Retinal pigment epithelial cell (primary cell): ENCODE data around the gene AMPD3.

Experiments
- DNase-seq: peaks from one replicate; pipeline ENCODE4 v3.0.0-alpha.2; 2010; ENCODE audit warnings: low read depth
- H3K4me3 ChIP-seq: 2 replicates; pipeline ENCODE4 v1.5.1; 2011; ENCODE audit warnings: mild to moderate bottlenecking, low read length, control low read depth, moderate library complexity
- CTCF ChIP-seq: conservative IDR thresholded peaks from 2 replicates; pipeline ENCODE4 v1.5.1; 2011; ENCODE audit warnings: low read depth, low read length, control low read depth, inconsistent platforms

Gene AMPD3

GRCh38 chr11:10544491-10545465 is 89.7 kb downstream of the AMPD3 start:
- no peak for TF ChIP-seq CTCF
- no peak for DNase-seq
- H3K4me3 ChIP-seq: no peak overlapping the region

- no peak overlapping the region for H3K4me3 ChIP-seq
- DNase-seq: no peak
- TF ChIP-seq CTCF: no peak
Observed at GRCh38 chr11:10550503-10551289, 95.6 kb downstream of the AMPD3 start.

- H3K4me3 ChIP-seq: no peak overlapping the region
- no peak for DNase-seq
- no peak for TF ChIP-seq CTCF
Observed at GRCh38 chr11:10551290-10551592, 96.2 kb downstream of the AMPD3 start.

DNA sequence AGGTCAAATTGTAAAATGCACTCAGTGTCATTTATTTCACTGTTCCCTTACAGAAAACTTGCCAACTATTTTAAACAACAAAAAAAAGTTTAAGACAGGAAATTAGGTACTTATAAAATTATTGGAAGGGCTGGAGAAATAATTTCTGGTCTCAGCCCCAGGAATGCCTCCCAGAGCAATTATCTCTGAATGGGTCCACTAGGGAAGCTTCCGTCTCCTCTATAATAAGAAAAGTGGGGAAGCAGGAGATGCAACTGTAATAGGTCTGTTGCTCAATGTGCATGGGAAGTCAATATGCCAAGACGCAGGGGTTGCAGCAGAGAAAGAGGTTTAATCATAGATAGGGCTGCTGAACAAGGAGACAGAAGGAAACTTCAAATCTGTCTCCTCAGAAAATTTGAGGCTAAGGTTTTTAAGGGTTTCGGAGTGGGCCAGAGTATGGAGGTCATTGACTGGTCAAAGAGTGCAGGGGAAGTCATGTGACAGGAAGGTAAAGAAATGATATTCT is 96.8 kb downstream of the AMPD3 start:
- no peak for TF ChIP-seq CTCF
- no peak for DNase-seq
- H3K4me3 ChIP-seq: no peak overlapping the region

DNA sequence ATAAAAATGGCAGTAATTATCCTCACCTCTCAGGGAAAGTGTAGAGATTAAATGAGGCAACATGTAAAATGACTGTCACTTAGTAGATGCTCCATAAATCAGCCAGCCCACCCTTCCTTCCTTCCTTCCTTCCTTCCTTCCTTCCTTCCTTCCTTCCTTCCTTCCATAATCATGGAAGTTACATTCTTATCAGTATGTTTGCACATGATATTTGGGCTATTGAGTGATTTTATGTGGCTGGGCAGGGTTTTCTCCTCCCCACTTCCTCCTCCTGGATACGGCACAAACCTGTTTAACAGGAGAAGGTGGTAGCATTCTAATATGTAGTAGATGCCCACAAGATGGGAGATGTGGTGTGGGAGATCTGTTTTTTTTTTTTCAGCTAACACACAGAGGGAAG is 101.5 kb downstream of the AMPD3 start:
- no peak overlapping the region for H3K4me3 ChIP-seq
- DNase-seq: no peak
- no peak for TF ChIP-seq CTCF
